ENCODE data around the gene RAB22A. TPM values are rescaled to one million over a fixed set of nuclear protein-coding genes. Genes with fewer than 3 reads are reported as not detected.

Gene RAB22A
- total and polyA plus RNA-seq, 2 donors (not counting 3 experiments of a cell fraction or from before 2014, with no cell fraction given): 8.6 to 16.3 TPM

GRCh38 chr20:58362970-58363369 is 53.5 kb downstream of the RAB22A start:
- no peak for FAIRE-seq

More at GRCh38 chr20:58362970-58363369, 53.5 kb downstream of the RAB22A start:
- H3K9me3 ChIP-seq (replicated peaks; ENCODE audit: control insufficient read depth, insufficient read depth, low read length): no peaks in the 10 kb centered on the region
- ChIA-PET CTCF (no interaction called here), POLR2A (no interaction called here)
- no peak for DNase-seq (ENCODE audit: low read depth, low spot score)
- intact Hi-C loops (cut with micrococcal nuclease) (no loop called here), dilution Hi-C loops (cut with MboI; ENCODE audit: extremely low pct_ligation_motif_present, low sequenced_read_pairs) (no loop called here)
- no peaks in the 10 kb centered on the region for H3K27me3 ChIP-seq (ENCODE audit: control insufficient read depth in 2 of 2, insufficient read depth in 2 of 2, low read length in 2 of 2)
- no peak overlapping the region for H3K27ac ChIP-seq (ENCODE audit: insufficient read depth, low read depth, low read length)
- H3K4me2 ChIP-seq (ENCODE audit: insufficient read depth, low read length): no peak overlapping the region
- H2AFZ ChIP-seq (ENCODE audit: low read depth, low read length): no peak overlapping the region
- H3K79me2 ChIP-seq (ENCODE audit: control insufficient read depth, insufficient read depth, low read length): no peaks in the 10 kb centered on the region
- no peak overlapping the region for H3K4me3 ChIP-seq (replicated peaks in 1 of 3; ENCODE audit: insufficient read depth in 1 of 3, low read depth in 1 of 3, low read length in 3 of 3)
- no peak overlapping the region for H3K9ac ChIP-seq (replicated peaks; ENCODE audit: extremely low read depth, insufficient read depth, low read length)
- TF ChIP-seq POLR2A (IDR thresholded peaks at IDR 0.05; ENCODE audit: low read depth, low read length): no peak
- no peak for TF ChIP-seq FOS (IDR thresholded peaks at IDR 0.05; ENCODE audit: borderline replicate concordance, insufficient read depth, low read length)
- TF ChIP-seq POLR2AphosphoS5 (IDR thresholded peaks at IDR 0.05; ENCODE audit: insufficient read depth, low read depth, low read length): no peak
- TF ChIP-seq GATA2 (IDR thresholded peaks at IDR 0.05; ENCODE audit: insufficient read depth, insufficient read length, low read depth, low read length): no peak
- TF ChIP-seq JUN (IDR thresholded peaks at IDR 0.05; ENCODE audit: borderline replicate concordance, insufficient read depth, insufficient read length, low read depth): no peak
- TF ChIP-seq, protein P1, sequence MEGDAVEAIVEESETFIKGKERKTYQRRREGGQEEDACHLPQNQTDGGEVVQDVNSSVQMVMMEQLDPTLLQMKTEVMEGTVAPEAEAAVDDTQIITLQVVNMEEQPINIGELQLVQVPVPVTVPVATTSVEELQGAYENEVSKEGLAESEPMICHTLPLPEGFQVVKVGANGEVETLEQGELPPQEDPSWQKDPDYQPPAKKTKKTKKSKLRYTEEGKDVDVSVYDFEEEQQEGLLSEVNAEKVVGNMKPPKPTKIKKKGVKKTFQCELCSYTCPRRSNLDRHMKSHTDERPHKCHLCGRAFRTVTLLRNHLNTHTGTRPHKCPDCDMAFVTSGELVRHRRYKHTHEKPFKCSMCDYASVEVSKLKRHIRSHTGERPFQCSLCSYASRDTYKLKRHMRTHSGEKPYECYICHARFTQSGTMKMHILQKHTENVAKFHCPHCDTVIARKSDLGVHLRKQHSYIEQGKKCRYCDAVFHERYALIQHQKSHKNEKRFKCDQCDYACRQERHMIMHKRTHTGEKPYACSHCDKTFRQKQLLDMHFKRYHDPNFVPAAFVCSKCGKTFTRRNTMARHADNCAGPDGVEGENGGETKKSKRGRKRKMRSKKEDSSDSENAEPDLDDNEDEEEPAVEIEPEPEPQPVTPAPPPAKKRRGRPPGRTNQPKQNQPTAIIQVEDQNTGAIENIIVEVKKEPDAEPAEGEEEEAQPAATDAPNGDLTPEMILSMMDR (IDR thresholded peaks at IDR 0.05; ENCODE audit: extremely low read depth in 1 of 2, insufficient read depth in 1 of 2, low read depth in 1 of 2, low read length in 2 of 2): no peak
- no peak for TF ChIP-seq EZH2 (IDR thresholded peaks at IDR 0.05; ENCODE audit: borderline replicate concordance, low read depth, low read length, severe bottlenecking)
- no peak for TF ChIP-seq MYC (IDR thresholded peaks at IDR 0.05; ENCODE audit: low read depth, low read length)
- TF ChIP-seq, protein P2, sequence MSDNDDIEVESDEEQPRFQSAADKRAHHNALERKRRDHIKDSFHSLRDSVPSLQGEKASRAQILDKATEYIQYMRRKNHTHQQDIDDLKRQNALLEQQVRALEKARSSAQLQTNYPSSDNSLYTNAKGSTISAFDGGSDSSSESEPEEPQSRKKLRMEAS (IDR thresholded peaks at IDR 0.05; ENCODE audit: insufficient read depth, insufficient read length): no peak
- H3K36me3 ChIP-seq (ENCODE audit: control insufficient read depth in 2 of 2, extremely low read depth in 1 of 2, insufficient read depth in 2 of 2, low read length in 2 of 2): peaks cover 9 to 11% of the 10 kb centered on the region in 2 experiments
- peaks cover 7% of the 10 kb centered on the region for H3K4me1 ChIP-seq (ENCODE audit: control insufficient read depth, extremely low read depth, insufficient read depth, low read length)
- H3K9me1 ChIP-seq (replicated peaks; ENCODE audit: control insufficient read depth, extremely low read depth, insufficient read depth, low read length): peaks cover 4% of the 10 kb centered on the region
- BruUV-seq (replicated peaks): no TSS peak
- no peaks in the 10 kb centered on the region for H4K20me1 ChIP-seq (replicated peaks; ENCODE audit: control insufficient read depth, extremely low read depth, insufficient read depth, low read length)
